Naive thymus-derived CD4-positive, alpha-beta T cell (primary cell): ENCODE measurements around the gene IL36B. TPM values are rescaled to one million over a fixed set of nuclear protein-coding genes. Genes with fewer than 3 reads are reported as not detected.

Source experiments
- ATAC-seq: fragments of 150-1000 bp; cut with Tn5 transposase; 2 replicates; pipeline ENCODE4 v1.10.0; 2021; ENCODE audit warnings: mild to moderate bottlenecking, moderate library complexity
- CTCF ChIA-PET: fragments of 350-600 bp; sonication (Branson Sonifier 250); formaldehyde crosslinking; loops from one replicate; lab custom pipeline; 2021; ENCODE audit warnings: antibody characterized with exemption; lab: Charles Lee
- POLR2A ChIA-PET: fragments of 350-600 bp; sonication (Branson Sonifier 250); formaldehyde crosslinking; loops from one replicate; lab custom pipeline; 2021; ENCODE audit warnings: antibody characterized with exemption, inconsistent platforms; lab: Charles Lee
- DNase-seq, 9 donors: peaks; one replicate each; pipeline versions ENCODE4 v3.0.0 to v3.0.0-alpha.2; 2020 to 2022; ENCODE audit warnings: mixed read lengths in 1 of 9
- H3K27ac ChIP-seq: one replicate; pipeline ENCODE4 v1.7.0; 2013; ENCODE audit warnings: mild to moderate bottlenecking, low read depth, low read length, moderate library complexity
- H3K27me3 ChIP-seq, 2 donors: one replicate each; pipeline ENCODE4 v1.7.0; 2013; ENCODE audit warnings: low read length in 2 of 2, mild to moderate bottlenecking in 2 of 2, moderate library complexity in 2 of 2; ENCODE audit not compliant: control insufficient read depth in 2 of 2, insufficient read depth in 2 of 2
- H3K36me3 ChIP-seq, 3 experiments: 1 replicate in 2 of 3; 2 replicates in 1 of 3; pipeline ENCODE4 v1.7.0; 2013; ENCODE audit warnings: low read length in 3 of 3, mild to moderate bottlenecking in 3 of 3, moderate library complexity in 1 of 3; ENCODE audit not compliant: insufficient read depth in 3 of 3, control insufficient read depth in 2 of 3
- H3K4me1 ChIP-seq, 2 donors: one replicate each; pipeline ENCODE4 v1.7.0; 2013; ENCODE audit warnings: low read length in 2 of 2, mild to moderate bottlenecking in 2 of 2, moderate library complexity in 1 of 2; ENCODE audit not compliant: control insufficient read depth in 2 of 2, insufficient read depth in 2 of 2
- H3K4me3 ChIP-seq: 2 replicates; pipeline ENCODE4 v1.7.0; 2013; ENCODE audit warnings: mild to moderate bottlenecking, low read length
- H3K9me3 ChIP-seq, 3 experiments: 1 replicate in 2 of 3; 2 replicates in 1 of 3; pipeline ENCODE4 v1.7.0; 2013; ENCODE audit warnings: low read length in 3 of 3; ENCODE audit not compliant: control insufficient read depth in 2 of 3
- H3K27ac Mint-ChIP-seq, 9 donors: one replicate each; pipeline ENCODE4 v1.8.0; 2020 to 2022; ENCODE audit warnings: mixed read lengths in 9 of 9, mild to moderate bottlenecking in 8 of 9, moderate library complexity in 5 of 9, inconsistent platforms in 2 of 9
- H3K27me3 Mint-ChIP-seq, 5 donors: one replicate each; pipeline ENCODE4 v1.8.0; 2021 to 2022; ENCODE audit warnings: mixed read lengths in 5 of 5, mild to moderate bottlenecking in 1 of 5
- H3K36me3 Mint-ChIP-seq, 5 donors: one replicate each; pipeline ENCODE4 v1.8.0; 2020 to 2022; ENCODE audit warnings: mixed read lengths in 5 of 5, mild to moderate bottlenecking in 3 of 5, inconsistent platforms in 1 of 5
- H3K4me1 Mint-ChIP-seq, 7 donors: one replicate each; pipeline ENCODE4 v1.8.0; 2020 to 2022; ENCODE audit warnings: mixed read lengths in 7 of 7, mild to moderate bottlenecking in 3 of 7, inconsistent platforms in 1 of 7
- H3K4me3 Mint-ChIP-seq, 10 donors: one replicate each; pipeline ENCODE4 v1.8.0; 2020 to 2022; ENCODE audit warnings: mild to moderate bottlenecking in 10 of 10, mixed read lengths in 10 of 10, moderate library complexity in 6 of 10, inconsistent platforms in 2 of 10
- H3K9me3 Mint-ChIP-seq, 11 donors: one replicate each; pipeline ENCODE4 v1.8.0; 2020 to 2022; ENCODE audit warnings: mixed read lengths in 11 of 11, mild to moderate bottlenecking in 4 of 11, inconsistent platforms in 1 of 11, moderate library complexity in 1 of 11
- intact Hi-C, 2 donors: fragments of 100-400 bp; cut with micrococcal nuclease; formaldehyde crosslinking; loops; one replicate each; pipeline ENCODE4 v1.15.1; 2023
- polyA plus RNA-seq, 2 donors: library from polyadenylated mRNA; unstranded; fragments of 300-500 nt; fragmentation: Illumina TruSeq; gene quantifications; one replicate each; pipeline ENCODE4 v1.2.3, GENCODE V29; 2021
- total RNA-seq, 6 experiments: library from RNA in 5 of 6; stranded (reverse) in 5 of 6; gene quantifications; 1 replicate in 5 of 6; 2 replicates in 1 of 6; pipeline ENCODE4 v1.2.3 and lab custom pipeline; 2021 to 2026

Gene IL36B
- total and polyA plus RNA-seq, 7 experiments from 2014 or later, result not detected

DNA sequence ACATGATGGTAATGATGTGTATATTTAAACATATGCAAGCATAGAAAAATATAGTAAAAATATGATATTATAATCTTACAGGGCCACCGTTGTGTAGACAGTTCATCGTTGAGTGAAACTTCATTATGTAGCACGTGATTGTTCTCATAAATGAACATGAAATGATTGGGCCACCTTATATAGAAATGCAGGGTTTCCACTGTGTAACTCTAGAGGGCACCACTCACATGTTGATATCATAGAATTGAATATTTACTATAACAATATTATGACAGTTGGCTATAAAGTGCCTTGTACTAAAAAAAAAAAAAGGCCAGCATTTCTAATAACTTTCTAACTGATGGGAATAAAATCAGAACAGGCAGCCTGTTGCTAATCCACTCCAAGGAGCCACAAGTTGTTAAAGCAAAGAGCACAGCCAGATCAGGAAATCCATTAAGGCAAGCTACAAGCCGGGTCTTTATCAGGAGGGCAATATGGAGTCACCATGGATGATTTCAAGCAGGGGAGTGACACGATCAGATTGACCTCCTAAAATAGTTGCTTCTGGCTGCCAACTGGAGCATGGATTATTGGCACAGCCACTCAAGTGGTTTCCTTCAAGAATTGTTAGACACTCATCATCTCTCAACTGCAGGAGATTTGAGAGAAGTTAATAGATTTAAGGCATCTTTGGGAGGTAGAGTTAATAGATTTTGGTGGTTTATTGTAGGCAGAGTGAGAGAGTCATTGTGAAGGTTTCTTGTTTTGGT, 31.8 kb upstream of the IL36B start:
- no peaks in the 10 kb centered on the region for H3K9me3 ChIP-seq
- no peak overlapping the region for H3K4me3 ChIP-seq
- no peak overlapping the region for H3K27ac ChIP-seq
- H3K27me3 Mint-ChIP-seq, result peaks cover 0 to 4% (median 0%) of the 10 kb centered on the region in 5 donors
- H3K4me3 Mint-ChIP-seq, result no peak overlapping the region
- intact Hi-C loops, result loop anchor here (2.0 to 5.0 kb wide), 4 partner anchors 33 to 288 kb away; no protein-coding TSS in a partner anchor
- H3K9me3 Mint-ChIP-seq, result peaks cover 0 to 4% (median 0%) of the 10 kb centered on the region in 11 donors
- peak overlapping the region in 1 of 9 donors; percentile 13 for H3K27ac Mint-ChIP-seq
- POLR2A ChIA-PET, result interaction anchor here (0.6 kb wide), 1 partner anchor 93 kb away, joined by 4 read pairs; no protein-coding TSS in a partner anchor
- DNase-seq, result peak in 3 of 9 donors; percentile 6 to 13 (median 9)
- CTCF ChIA-PET, result interaction anchor here (0.6 kb wide), 1 partner anchor 34 kb away, joined by 4 read pairs; no protein-coding TSS in a partner anchor
- H3K36me3 Mint-ChIP-seq, result peaks cover 0 to 7% (median 0%) of the 10 kb centered on the region in 5 donors
- no peaks in the 10 kb centered on the region for H3K36me3 ChIP-seq
- H3K27me3 ChIP-seq, result no peaks in the 10 kb centered on the region
- H3K4me1 Mint-ChIP-seq, result peaks cover 0 to 8% (median 0%) of the 10 kb centered on the region in 7 donors
- no peaks in the 10 kb centered on the region for H3K4me1 ChIP-seq
- peak; percentile 78 for ATAC-seq

DNA sequence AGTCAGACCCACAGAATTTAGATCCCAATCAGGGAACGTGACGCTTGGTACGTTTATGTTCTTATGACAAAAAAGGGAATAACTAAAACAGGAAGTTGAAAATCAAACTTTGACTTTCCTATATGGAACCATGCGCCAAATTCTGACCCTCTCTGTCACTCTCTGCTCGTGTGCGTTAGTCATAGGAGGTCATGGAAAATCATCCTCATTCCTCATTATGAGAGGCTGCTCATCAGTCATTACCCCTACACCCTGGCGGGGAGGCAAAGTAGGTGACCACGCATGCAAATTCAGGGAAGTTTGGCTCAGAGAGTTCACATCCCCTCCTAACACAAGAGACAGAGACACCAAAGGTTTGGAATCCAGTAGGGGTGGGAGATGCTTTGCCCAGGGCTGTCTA, 30.6 kb upstream of the IL36B start:
- no peaks in the 10 kb centered on the region for H3K4me1 ChIP-seq
- Mint-ChIP-seq H3K4me1 (peaks cover 0 to 8% (median 0%) of the 10 kb centered on the region in 7 donors), H3K9me3 (peaks cover 0 to 4% (median 0%) of the 10 kb centered on the region in 11 donors), H3K27ac (no peak overlapping the region), H3K27me3 (peaks cover 0 to 4% (median 0%) of the 10 kb centered on the region in 5 donors), H3K4me3 (no peak overlapping the region), H3K36me3 (peaks cover 0 to 7% (median 0%) of the 10 kb centered on the region in 5 donors)
- no peak overlapping the region for H3K27ac ChIP-seq
- peak; percentile 69 for ATAC-seq
- intact Hi-C loops, result loop anchor here in 1 of 2 donors (5.0 kb wide), 2 partner anchors 34 to 289 kb away; no protein-coding TSS in a partner anchor
- H3K27me3 ChIP-seq, result no peaks in the 10 kb centered on the region
- ChIA-PET POLR2A (no interaction called here), CTCF (interaction anchor here (0.9 kb wide), 1 partner anchor 15 kb away, joined by 3 read pairs; no protein-coding TSS in a partner anchor)
- no peak for DNase-seq
- no peaks in the 10 kb centered on the region for H3K36me3 ChIP-seq
- H3K4me3 ChIP-seq, result no peak overlapping the region
- no peaks in the 10 kb centered on the region for H3K9me3 ChIP-seq

GRCh38 chr2:113081488-113082210, 29.0 kb upstream of the IL36B start:
- Histone ChIP-seq H3K4me3 (no peak overlapping the region), H3K4me1 (no peaks in the 10 kb centered on the region), H3K27ac (no peak overlapping the region), H3K9me3 (no peaks in the 10 kb centered on the region), H3K27me3 (no peaks in the 10 kb centered on the region), H3K36me3 (no peaks in the 10 kb centered on the region)
- POLR2A ChIA-PET, result no interaction called here
- Mint-ChIP-seq H3K27me3 (peaks cover 0 to 7% (median 0%) of the 10 kb centered on the region in 5 donors), H3K27ac (no peak overlapping the region), H3K9me3 (peaks cover 0 to 2% (median 0%) of the 10 kb centered on the region in 11 donors), H3K4me1 (peaks cover 0 to 12% (median 0%) of the 10 kb centered on the region in 7 donors), H3K4me3 (no peak overlapping the region), H3K36me3 (peaks cover 0 to 7% (median 0%) of the 10 kb centered on the region in 5 donors)
- CTCF ChIA-PET, result no interaction called here
- no peak for DNase-seq
- no peak for ATAC-seq
- intact Hi-C loops, result loop anchor here (2.0 to 5.0 kb wide), 3 partner anchors 36 to 291 kb away; no protein-coding TSS in a partner anchor

DNA sequence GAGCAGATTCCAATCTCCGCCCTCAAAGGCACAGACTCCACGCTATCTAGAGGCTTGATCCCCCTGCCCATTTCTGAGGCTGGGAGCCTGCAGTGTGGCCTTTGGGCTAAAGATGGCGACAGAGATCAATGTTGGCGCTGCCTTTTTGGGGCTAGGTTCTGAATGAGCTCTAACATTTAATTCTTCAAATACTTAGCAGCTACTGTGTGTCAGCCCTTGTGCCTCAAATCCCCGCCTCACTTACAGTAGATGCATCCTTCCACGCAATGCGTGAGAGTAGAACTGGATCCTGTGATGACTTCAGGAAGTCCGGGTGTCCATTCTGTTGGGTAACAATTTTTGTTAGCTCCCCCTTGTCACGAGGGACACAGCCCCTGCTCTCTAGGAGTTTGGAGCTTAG, 27.5 kb upstream of the IL36B start:
- ChIA-PET CTCF (interaction anchor here (0.6 to 1.7 kb wide), 12 partner anchors 12 to 296 kb away, joined by 3 to 8 read pairs (median 4); partner anchors contain the start of gene IL1F10), POLR2A (interaction anchor here (0.8 to 1.2 kb wide), 2 partner anchors 13 to 124 kb away, joined by 3 read pairs; no protein-coding TSS in a partner anchor)
- Mint-ChIP-seq H3K27ac (no peak overlapping the region), H3K27me3 (peaks cover 0 to 7% (median 0%) of the 10 kb centered on the region in 5 donors), H3K36me3 (peaks cover 0 to 2% (median 0%) of the 10 kb centered on the region in 5 donors), H3K9me3 (no peaks in the 10 kb centered on the region), H3K4me3 (no peak overlapping the region), H3K4me1 (peaks cover 2 to 13% (median 4%) of the 10 kb centered on the region in 7 donors)
- Histone ChIP-seq H3K4me3 (no peak overlapping the region), H3K4me1 (no peaks in the 10 kb centered on the region), H3K27ac (no peak overlapping the region), H3K9me3 (no peaks in the 10 kb centered on the region), H3K27me3 (no peaks in the 10 kb centered on the region), H3K36me3 (no peaks in the 10 kb centered on the region)
- intact Hi-C loops, result loop anchor here (1.0 to 5.0 kb wide), 7 partner anchors 37 to 292 kb away; no protein-coding TSS in a partner anchor
- ATAC-seq (peak; percentile 69), DNase-seq (peak in 7 of 9 donors; percentile 26 to 55 (median 35))

DNA sequence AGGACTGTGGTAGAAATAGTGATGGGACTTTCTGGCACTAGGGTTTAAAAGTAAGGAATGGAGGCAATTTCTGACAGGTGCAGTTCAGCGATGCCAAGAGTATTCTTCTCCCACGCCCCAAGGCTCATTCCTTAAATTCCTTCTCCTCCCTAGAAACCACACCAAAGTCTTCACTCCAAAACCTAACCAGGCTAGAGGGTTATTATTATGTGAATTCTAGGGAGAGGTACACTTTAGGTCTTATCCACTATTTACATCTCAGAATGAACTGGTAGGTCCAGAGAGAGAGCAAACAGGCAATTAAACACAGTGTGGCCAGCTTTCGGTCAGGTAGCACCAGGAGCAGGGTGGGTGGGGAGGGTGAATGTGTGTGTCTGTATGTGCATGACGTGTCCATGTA, 26.5 kb upstream of the IL36B start:
- Histone ChIP-seq H3K27ac (no peak overlapping the region), H3K9me3 (no peaks in the 10 kb centered on the region), H3K4me3 (no peak overlapping the region), H3K4me1 (peaks cover 0 to 3% of the 10 kb centered on the region in 2 donors), H3K27me3 (no peaks in the 10 kb centered on the region), H3K36me3 (no peaks in the 10 kb centered on the region)
- no peaks in the 10 kb centered on the region for H3K36me3 Mint-ChIP-seq
- no peak for DNase-seq
- H3K27ac Mint-ChIP-seq, result no peak overlapping the region
- H3K4me1 Mint-ChIP-seq, result peaks cover 4 to 19% (median 10%) of the 10 kb centered on the region in 7 donors
- ChIA-PET POLR2A (no interaction called here), CTCF (interaction anchor here (0.5 to 1.7 kb wide), 6 partner anchors 11 to 120 kb away, joined by 3 to 7 read pairs (median 3); partner anchors contain the start of genes IL1F10 and IL36A)
- no peak for ATAC-seq
- H3K27me3 Mint-ChIP-seq, result peaks cover 0 to 7% (median 0%) of the 10 kb centered on the region in 5 donors
- H3K4me3 Mint-ChIP-seq, result no peak overlapping the region
- intact Hi-C loops, result no loop called here
- H3K9me3 Mint-ChIP-seq, result no peaks in the 10 kb centered on the region

DNA sequence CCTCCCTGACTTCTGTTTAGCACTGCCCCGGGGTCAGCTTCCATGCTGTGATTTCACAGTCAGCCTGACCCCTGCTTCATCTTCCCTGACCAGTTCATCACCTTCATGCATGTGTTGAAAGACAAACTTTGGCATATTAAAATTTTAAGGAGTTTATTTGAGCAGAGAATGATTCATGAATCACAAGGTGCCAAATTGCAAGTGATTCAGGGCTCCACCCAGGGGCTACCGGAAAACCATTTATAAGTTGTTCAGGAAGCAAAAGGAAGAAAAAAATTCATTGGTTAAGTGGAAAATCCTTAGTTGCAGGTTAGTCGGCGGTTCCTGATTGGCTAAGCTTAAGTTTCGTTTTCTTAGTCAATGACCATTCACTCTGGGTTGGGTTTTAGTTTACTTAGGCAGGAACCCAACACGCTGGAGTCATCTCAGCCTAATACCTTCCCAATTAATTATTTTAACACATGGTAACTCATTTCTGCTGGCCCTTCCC, 25.7 kb upstream of the IL36B start:
- H3K36me3 ChIP-seq, result no peaks in the 10 kb centered on the region
- no peak for DNase-seq
- Mint-ChIP-seq H3K9me3 (no peaks in the 10 kb centered on the region), H3K27me3 (peaks cover 0 to 7% (median 0%) of the 10 kb centered on the region in 5 donors), H3K36me3 (no peaks in the 10 kb centered on the region), H3K4me1 (peaks cover 4 to 22% (median 10%) of the 10 kb centered on the region in 7 donors), H3K4me3 (no peak overlapping the region), H3K27ac (peak overlapping the region in 1 of 9 donors; percentile 14)
- no peaks in the 10 kb centered on the region for H3K27me3 ChIP-seq
- H3K4me3 ChIP-seq, result no peak overlapping the region
- no peaks in the 10 kb centered on the region for H3K9me3 ChIP-seq
- ChIA-PET POLR2A (no interaction called here), CTCF (interaction anchor here (1.3 kb wide), 1 partner anchor 60 kb away, joined by 5 read pairs; no protein-coding TSS in a partner anchor)
- no peak overlapping the region for H3K27ac ChIP-seq
- intact Hi-C loops, result no loop called here
- ATAC-seq, result no peak
- peaks cover 0 to 3% of the 10 kb centered on the region in 2 donors for H3K4me1 ChIP-seq
